Testis (tissue), 2 donors: ENCODE measurements around the gene SLC25A26.

ENCODE experiments used
- POLR2A ChIP-seq: fragments of 450-650 bp; IDR thresholded peaks from one replicate; pipeline ENCODE4 v1.6.1; 2017; ENCODE audit warnings: antibody characterized with exemption, mild to moderate bottlenecking, moderate library complexity
- TF ChIP-seq, protein P1 (sequence below), 3 experiments: fragments of 450-650 bp in 2 of 3; fragments of 200-600 bp in 1 of 3; sonication (generic) in 1 of 3; IDR thresholded peaks; one replicate each; pipeline ENCODE4 v1.5.1; 2016 to 2019; ENCODE audit warnings: antibody characterized with exemption in 3 of 3, mild to moderate bottlenecking in 2 of 3, moderate library complexity in 1 of 3

DNA sequence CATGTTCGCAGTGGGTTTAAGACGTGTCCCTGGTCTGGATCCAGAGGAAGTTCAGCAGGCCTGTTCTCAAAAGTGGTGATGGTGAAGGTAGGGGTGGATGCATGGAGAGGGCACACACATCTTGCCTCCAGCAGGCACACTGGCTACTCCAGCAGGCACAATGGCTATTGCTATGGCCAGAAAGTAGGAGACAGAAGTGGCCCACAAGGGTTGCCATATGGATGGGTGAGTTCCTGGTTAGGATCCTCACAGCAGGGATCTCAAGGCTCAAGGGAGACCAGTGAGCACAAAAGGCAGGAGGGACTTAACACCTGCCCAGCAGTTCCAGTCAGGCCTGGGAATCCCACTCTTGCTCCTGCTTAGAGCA lies 172.1 kb downstream of the SLC25A26 start:
- TF ChIP-seq POLR2A, result no peak
- TF ChIP-seq, protein P1, sequence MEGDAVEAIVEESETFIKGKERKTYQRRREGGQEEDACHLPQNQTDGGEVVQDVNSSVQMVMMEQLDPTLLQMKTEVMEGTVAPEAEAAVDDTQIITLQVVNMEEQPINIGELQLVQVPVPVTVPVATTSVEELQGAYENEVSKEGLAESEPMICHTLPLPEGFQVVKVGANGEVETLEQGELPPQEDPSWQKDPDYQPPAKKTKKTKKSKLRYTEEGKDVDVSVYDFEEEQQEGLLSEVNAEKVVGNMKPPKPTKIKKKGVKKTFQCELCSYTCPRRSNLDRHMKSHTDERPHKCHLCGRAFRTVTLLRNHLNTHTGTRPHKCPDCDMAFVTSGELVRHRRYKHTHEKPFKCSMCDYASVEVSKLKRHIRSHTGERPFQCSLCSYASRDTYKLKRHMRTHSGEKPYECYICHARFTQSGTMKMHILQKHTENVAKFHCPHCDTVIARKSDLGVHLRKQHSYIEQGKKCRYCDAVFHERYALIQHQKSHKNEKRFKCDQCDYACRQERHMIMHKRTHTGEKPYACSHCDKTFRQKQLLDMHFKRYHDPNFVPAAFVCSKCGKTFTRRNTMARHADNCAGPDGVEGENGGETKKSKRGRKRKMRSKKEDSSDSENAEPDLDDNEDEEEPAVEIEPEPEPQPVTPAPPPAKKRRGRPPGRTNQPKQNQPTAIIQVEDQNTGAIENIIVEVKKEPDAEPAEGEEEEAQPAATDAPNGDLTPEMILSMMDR (IDR thresholded peaks at IDR 0.05), result no peak
